ENCODE data around the gene CCT8L2.
"Not testable (repeated sequence)": the region's sequence is repeated elsewhere in the genome, so short reads cannot be mapped to it uniquely, and the experiment has no call there.

- TF ChIP-seq, protein P1, sequence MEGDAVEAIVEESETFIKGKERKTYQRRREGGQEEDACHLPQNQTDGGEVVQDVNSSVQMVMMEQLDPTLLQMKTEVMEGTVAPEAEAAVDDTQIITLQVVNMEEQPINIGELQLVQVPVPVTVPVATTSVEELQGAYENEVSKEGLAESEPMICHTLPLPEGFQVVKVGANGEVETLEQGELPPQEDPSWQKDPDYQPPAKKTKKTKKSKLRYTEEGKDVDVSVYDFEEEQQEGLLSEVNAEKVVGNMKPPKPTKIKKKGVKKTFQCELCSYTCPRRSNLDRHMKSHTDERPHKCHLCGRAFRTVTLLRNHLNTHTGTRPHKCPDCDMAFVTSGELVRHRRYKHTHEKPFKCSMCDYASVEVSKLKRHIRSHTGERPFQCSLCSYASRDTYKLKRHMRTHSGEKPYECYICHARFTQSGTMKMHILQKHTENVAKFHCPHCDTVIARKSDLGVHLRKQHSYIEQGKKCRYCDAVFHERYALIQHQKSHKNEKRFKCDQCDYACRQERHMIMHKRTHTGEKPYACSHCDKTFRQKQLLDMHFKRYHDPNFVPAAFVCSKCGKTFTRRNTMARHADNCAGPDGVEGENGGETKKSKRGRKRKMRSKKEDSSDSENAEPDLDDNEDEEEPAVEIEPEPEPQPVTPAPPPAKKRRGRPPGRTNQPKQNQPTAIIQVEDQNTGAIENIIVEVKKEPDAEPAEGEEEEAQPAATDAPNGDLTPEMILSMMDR (IDR thresholded peaks at IDR 0.05) = not testable (repeated sequence)
- TF ChIP-seq POLR2AphosphoS5, POLR2A, EP300 (IDR thresholded peaks at IDR 0.05): not testable (repeated sequence)
These were observed 32.4 kb upstream of the CCT8L2 start for GRCh38 chr22:16625018-16625417.
